WERI-Rb-1 (cell line): ENCODE results near the gene CACNB2.

Source experiments
- DNase-seq: peaks from one replicate; pipeline ENCODE4 v3.0.0-alpha.2; 2020
- H3K27ac ChIP-seq: fragments of 250-450 bp; sonication (Bioruptor Pico); 2 replicates; pipeline ENCODE4 v1.5.1; 2020; ENCODE audit warnings: mild to moderate bottlenecking, moderate library complexity
- H3K27me3 ChIP-seq: fragments of 250-450 bp; sonication (Bioruptor Pico); 2 replicates; pipeline ENCODE4 v1.5.1; 2021; ENCODE audit warnings: mild to moderate bottlenecking, low read depth, moderate library complexity; ENCODE audit not compliant: insufficient read depth, severe bottlenecking
- H3K36me3 ChIP-seq: fragments of 250-450 bp; sonication (Bioruptor Pico); 2 replicates; pipeline ENCODE4 v1.5.1; 2020; ENCODE audit warnings: mild to moderate bottlenecking, moderate library complexity
- H3K4me3 ChIP-seq: 2 replicates; pipeline ENCODE4 v1.5.1; 2011; ENCODE audit warnings: low read depth, mild to moderate bottlenecking, control low read depth, low read length
- H3K9me3 ChIP-seq: fragments of 250-450 bp; sonication (Bioruptor Pico); 2 replicates; pipeline ENCODE4 v1.5.1; 2021; ENCODE audit warnings: mild to moderate bottlenecking, moderate library complexity; ENCODE audit not compliant: severe bottlenecking
- TF ChIP-seq, protein P1 (sequence below): IDR thresholded peaks from 2 replicates; pipeline ENCODE4 v1.5.1; 2011; ENCODE audit warnings: low read depth, mild to moderate bottlenecking, control low read depth, inconsistent platforms, low read length

The CACNB2 gene

DNA sequence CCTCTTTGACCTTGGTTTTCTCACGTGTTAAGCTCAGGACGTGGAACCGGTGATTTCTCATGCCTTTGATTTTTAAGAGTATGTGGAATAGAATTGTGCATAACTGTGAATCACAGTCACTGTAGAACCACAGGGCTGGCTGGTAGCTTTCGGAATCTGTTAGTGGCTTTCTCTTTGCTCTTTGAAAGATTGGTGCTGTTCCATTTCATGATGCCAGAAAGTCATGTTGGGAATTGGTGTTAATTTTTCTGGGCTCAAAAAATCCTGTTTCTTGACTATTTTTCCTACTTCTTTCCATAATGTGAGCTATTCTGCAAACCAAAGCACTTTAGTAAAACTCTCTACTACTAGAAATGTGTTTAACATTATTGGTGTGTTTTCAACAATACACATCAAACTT lies 73.0 kb downstream of the CACNB2 start:
- H3K27me3 ChIP-seq = no peaks in the 10 kb centered on the region
- no peak overlapping the region for H3K4me3 ChIP-seq
- H3K9me3 ChIP-seq = no peaks in the 10 kb centered on the region
- DNase-seq = no peak
- H3K36me3 ChIP-seq = no peaks in the 10 kb centered on the region
- no peak overlapping the region for H3K27ac ChIP-seq
- TF ChIP-seq, protein P1, sequence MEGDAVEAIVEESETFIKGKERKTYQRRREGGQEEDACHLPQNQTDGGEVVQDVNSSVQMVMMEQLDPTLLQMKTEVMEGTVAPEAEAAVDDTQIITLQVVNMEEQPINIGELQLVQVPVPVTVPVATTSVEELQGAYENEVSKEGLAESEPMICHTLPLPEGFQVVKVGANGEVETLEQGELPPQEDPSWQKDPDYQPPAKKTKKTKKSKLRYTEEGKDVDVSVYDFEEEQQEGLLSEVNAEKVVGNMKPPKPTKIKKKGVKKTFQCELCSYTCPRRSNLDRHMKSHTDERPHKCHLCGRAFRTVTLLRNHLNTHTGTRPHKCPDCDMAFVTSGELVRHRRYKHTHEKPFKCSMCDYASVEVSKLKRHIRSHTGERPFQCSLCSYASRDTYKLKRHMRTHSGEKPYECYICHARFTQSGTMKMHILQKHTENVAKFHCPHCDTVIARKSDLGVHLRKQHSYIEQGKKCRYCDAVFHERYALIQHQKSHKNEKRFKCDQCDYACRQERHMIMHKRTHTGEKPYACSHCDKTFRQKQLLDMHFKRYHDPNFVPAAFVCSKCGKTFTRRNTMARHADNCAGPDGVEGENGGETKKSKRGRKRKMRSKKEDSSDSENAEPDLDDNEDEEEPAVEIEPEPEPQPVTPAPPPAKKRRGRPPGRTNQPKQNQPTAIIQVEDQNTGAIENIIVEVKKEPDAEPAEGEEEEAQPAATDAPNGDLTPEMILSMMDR = no peak

DNA sequence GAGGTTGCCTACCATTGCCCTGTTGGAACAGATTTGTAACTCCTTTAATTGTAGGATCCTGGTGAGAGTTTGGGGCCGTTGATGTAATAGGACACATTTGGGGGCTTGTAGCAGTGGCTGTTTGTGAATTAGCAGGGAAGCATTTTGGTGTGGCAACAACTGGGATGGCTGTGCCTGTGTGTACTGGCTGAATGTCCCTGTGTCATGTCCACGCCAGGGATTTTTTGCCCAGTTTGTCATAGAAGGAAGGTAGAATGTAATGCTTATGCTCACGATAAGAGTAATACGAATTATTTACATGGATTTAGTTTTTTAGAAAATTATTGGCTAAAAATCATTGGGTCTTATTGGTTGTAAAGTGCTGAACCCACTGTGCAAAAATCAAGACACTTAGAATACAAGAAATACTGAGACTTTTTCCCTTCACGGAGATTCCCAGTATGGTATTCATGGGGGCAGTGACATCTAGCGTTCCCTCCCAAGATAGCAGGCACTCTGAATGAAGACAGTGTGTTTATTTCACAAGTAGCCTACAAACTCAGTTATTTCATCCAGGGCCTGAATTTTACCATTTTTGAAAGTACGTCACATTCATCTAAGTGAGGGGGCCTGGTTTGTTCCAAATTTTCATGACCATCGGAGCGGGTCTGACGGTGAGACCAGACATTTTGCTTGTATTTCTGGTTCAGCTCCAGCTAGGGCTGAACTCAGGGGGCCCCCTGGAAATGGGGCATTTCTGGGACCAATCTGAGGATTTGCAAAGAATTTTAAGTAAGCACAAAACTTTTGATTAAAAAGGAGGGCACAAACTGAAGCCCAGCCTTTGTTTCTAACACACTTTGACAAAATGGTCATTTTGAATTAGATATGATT lies 74.7 kb downstream of the CACNB2 start:
- peak; percentile 34 for DNase-seq
- Histone ChIP-seq H3K4me3 (no peak overlapping the region), H3K36me3 (no peaks in the 10 kb centered on the region), H3K9me3 (no peaks in the 10 kb centered on the region), H3K27me3 (no peaks in the 10 kb centered on the region), H3K27ac (no peak overlapping the region)
- TF ChIP-seq, protein P1 = peak; percentile 52

DNA sequence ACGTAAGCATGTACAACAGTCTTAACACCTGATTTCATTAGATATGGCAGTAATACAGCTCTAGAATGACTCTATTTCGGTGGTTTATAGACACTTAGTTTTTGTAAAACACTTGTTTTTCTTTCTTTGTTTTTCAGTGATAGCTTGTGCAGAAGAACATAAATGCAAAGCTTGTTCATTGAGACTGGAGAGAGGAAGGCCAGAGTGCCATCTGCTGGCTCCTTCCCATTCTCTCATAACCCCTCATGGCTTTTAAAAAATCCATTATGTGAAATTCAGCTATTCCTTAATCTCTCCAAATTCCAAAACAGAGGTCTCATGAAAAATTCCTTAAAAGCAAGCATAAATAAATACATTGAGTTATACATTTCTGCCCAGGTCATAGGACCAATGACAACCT lies 76.3 kb downstream of the CACNB2 start:
- TF ChIP-seq, protein P1 = peak; percentile 41; the same call in 1 of the 2 replicates
- Histone ChIP-seq H3K27me3 (no peaks in the 10 kb centered on the region), H3K9me3 (no peaks in the 10 kb centered on the region), H3K4me3 (no peak overlapping the region), H3K36me3 (no peaks in the 10 kb centered on the region), H3K27ac (no peak overlapping the region)
- no peak for DNase-seq

DNA sequence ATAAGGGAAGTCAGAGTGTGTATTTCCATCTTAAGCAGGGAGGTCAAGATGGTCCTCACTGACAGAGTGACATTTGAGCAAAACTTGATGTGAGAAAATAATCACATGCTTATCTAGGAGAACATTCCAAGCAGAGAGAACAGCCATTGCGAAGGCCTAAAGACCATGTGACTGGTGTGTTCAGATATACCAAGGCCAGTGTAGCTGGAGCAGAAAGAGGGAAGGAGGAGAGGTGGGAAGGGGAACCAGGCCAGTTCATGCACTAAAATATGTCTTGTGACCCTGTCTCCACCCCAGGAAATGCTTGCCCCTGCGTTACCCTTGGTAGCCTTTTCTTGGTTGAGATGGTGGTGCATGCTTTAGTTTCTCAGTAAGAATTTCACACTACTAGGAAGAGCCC lies 77.4 kb downstream of the CACNB2 start:
- Histone ChIP-seq H3K9me3 (no peaks in the 10 kb centered on the region), H3K36me3 (no peaks in the 10 kb centered on the region)
- TF ChIP-seq, protein P1 = no peak

DNA sequence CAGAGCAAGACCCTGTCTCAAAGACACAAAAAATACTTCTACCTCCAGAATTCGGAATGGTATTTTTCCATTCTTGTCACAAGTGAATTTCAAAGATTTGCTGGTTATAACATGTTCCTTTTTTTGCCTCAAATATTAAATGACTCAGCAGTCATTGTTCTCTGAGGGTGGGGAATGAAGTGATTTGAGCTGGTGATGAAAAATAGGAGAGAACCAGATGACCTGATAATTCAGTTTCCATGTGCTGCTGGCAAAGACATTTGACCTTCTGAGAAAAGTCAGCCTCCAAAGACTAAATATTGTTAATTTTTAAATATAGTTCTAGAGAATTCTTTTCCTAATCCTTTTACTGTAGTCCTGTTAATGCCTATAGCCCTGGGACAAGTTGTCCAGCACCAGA lies 78.9 kb downstream of the CACNB2 start:
- H3K4me3 ChIP-seq = no peak overlapping the region
- no peaks in the 10 kb centered on the region for H3K9me3 ChIP-seq
- DNase-seq = no peak
- no peaks in the 10 kb centered on the region for H3K27me3 ChIP-seq
- TF ChIP-seq, protein P1 = no peak
- H3K36me3 ChIP-seq = no peaks in the 10 kb centered on the region
- H3K27ac ChIP-seq = no peak overlapping the region

More for the DNA sequence above, 77.4 kb downstream of the CACNB2 start:
- H3K27me3 ChIP-seq = no peaks in the 10 kb centered on the region
- DNase-seq = no peak
- H3K4me3 ChIP-seq = no peak overlapping the region
- no peak overlapping the region for H3K27ac ChIP-seq
